ENCODE data around the gene MIPEP. TPM values are rescaled to one million over a fixed set of nuclear protein-coding genes. Genes with fewer than 3 reads are reported as not detected.

The MIPEP gene
- total RNA-seq, 4 donors from 2014 or later, result 12.1 to 20.3 (median 16.0) TPM

DNA sequence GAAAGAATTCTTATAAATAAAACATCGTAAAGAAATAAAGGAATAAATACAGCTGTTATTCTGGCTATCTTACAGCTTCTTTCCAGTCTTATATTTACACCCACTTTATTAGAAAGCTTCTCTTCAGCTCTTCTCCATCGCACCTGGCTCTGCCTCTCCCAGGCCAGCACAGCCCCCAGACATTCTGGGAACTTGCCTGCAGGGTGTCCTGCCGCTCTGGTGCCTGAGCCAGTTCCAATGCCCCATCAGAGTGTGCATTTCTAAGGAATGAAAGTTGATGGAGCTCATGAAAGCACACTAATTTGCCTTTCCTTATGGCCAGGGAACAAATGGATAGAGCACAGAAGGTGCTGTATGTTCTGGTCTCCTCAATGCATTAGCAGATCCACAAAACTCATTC is 68.7 kb downstream of the MIPEP start:
- Histone ChIP-seq H3K27ac (replicated peaks in 1 of 4) (no peak overlapping the region), H3K9me3 (no peaks in the 10 kb centered on the region), H3K36me3 (peaks cover 0 to 7% (median 6%) of the 10 kb centered on the region in 4 donors), H3K4me3 (no peak overlapping the region), H3K27me3 (no peaks in the 10 kb centered on the region), H3K4me1 (no peaks in the 10 kb centered on the region)
- intact Hi-C loops (cut with DNase I), result no loop called here
- no peak for DNase-seq (ENCODE audit: extremely low spot score)
- WGBS, result 71% methylated on average over 3 of the region's 3 CpGs
- TF ChIP-seq POLR2A (IDR thresholded peaks at IDR 0.05; ENCODE audit: low read depth) (no peak), POLR2AphosphoS5 (IDR thresholded peaks at IDR 0.05) (no peak), EP300 (IDR thresholded peaks at IDR 0.05) (no peak), CTCF (IDR thresholded peaks at IDR 0.05) (no peak)

DNA sequence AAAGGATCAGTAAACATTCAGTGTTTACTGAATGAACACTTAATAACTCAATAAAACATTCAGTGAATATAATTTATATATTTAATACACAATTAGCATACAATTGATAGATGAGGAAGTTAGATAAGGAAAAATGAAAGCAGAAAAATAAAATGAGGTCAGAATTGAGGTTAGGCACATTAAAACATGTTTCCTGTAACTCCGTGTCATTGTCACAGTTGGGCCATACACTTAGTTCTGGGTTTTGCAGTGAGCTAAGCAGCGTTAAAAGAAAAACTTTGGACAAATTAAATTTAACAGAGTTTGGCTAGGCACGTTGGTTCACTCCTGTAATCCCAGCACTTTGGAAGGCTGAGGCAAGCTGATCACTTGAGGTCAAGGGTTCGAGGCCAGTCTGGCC is 71.4 kb downstream of the MIPEP start:
- Histone ChIP-seq H3K9me3 (no peaks in the 10 kb centered on the region), H3K27me3 (no peaks in the 10 kb centered on the region), H3K27ac (replicated peaks in 1 of 4) (no peak overlapping the region), H3K4me1 (no peaks in the 10 kb centered on the region), H3K36me3 (peaks cover 0 to 7% (median 5%) of the 10 kb centered on the region in 4 donors), H3K4me3 (no peak overlapping the region)
- intact Hi-C loops (cut with DNase I), result no loop called here
- TF ChIP-seq CTCF (IDR thresholded peaks at IDR 0.05), result no peak
- DNase-seq (ENCODE audit: extremely low spot score), result no peak
- WGBS, result 85% methylated on average over 4 of the region's 4 CpGs

DNA sequence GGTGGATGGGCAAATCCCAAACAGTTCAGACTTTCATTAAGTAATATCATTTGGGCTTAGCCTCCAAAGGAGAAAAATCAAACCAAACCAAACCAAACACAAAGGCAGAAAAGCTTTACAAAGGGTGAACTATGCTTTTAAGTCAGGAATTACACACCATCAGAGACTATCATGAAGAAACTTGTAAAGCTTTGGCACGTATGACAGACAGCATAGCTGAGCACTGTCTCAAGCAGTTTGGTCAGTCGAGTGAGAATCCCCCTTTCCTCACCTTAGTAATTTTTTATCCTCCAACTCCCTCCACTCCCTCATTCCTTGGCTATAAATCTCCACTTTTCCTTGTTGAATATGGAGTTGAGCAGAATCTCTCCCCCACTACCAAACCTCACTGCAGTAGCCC is 72.1 kb downstream of the MIPEP start:
- intact Hi-C loops (cut with DNase I), result no loop called here
- WGBS, result 84% methylated on average over 2 of the region's 2 CpGs

GRCh38 chr13:23813635-23814034 is 75.6 kb downstream of the MIPEP start:
- no peaks in the 10 kb centered on the region for H3K9me3 ChIP-seq

More for the DNA sequence above, 72.1 kb downstream of the MIPEP start:
- Histone ChIP-seq H3K4me1 (peaks cover 0 to 3% (median 0%) of the 10 kb centered on the region in 4 donors), H3K27me3 (no peaks in the 10 kb centered on the region), H3K9me3 (no peaks in the 10 kb centered on the region), H3K27ac (replicated peaks in 1 of 4) (no peak overlapping the region), H3K4me3 (no peak overlapping the region), H3K36me3 (peaks cover 0 to 7% (median 5%) of the 10 kb centered on the region in 4 donors)
- no peak for TF ChIP-seq EP300 (IDR thresholded peaks at IDR 0.05)
- TF ChIP-seq POLR2A (IDR thresholded peaks at IDR 0.05; ENCODE audit: low read depth), result no peak
- no peak for TF ChIP-seq POLR2AphosphoS5 (IDR thresholded peaks at IDR 0.05)
- TF ChIP-seq CTCF (IDR thresholded peaks at IDR 0.05), result no peak
- DNase-seq (ENCODE audit: extremely low spot score), result no peak

More at GRCh38 chr13:23813635-23814034, 75.6 kb downstream of the MIPEP start:
- TF ChIP-seq POLR2AphosphoS5 (IDR thresholded peaks at IDR 0.05) (no peak), EP300 (IDR thresholded peaks at IDR 0.05) (no peak), CTCF (IDR thresholded peaks at IDR 0.05) (no peak), POLR2A (IDR thresholded peaks at IDR 0.05; ENCODE audit: low read depth) (no peak)
- H3K4me1 ChIP-seq, result peaks cover 0 to 23% (median 16%) of the 10 kb centered on the region in 4 donors
- no peak overlapping the region for H3K4me3 ChIP-seq
- H3K36me3 ChIP-seq, result peaks cover 0 to 3% (median 0%) of the 10 kb centered on the region in 4 donors
- 86% methylated on average over 3 of the region's 3 CpGs for WGBS
- H3K27me3 ChIP-seq, result no peaks in the 10 kb centered on the region
- H3K27ac ChIP-seq (replicated peaks in 1 of 4), result no peak overlapping the region
- intact Hi-C loops (cut with DNase I), result no loop called here
- DNase-seq (ENCODE audit: extremely low spot score), result no peak
